ENCODE data around the gene HOXC13. TPM values are rescaled to one million over a fixed set of nuclear protein-coding genes. Genes with fewer than 3 reads are reported as not detected.

HOXC13 gene
- total and polyA plus RNA-seq, 2 donors (not counting 1 experiment from before 2014, with no cell fraction given), result not detected

DNA sequence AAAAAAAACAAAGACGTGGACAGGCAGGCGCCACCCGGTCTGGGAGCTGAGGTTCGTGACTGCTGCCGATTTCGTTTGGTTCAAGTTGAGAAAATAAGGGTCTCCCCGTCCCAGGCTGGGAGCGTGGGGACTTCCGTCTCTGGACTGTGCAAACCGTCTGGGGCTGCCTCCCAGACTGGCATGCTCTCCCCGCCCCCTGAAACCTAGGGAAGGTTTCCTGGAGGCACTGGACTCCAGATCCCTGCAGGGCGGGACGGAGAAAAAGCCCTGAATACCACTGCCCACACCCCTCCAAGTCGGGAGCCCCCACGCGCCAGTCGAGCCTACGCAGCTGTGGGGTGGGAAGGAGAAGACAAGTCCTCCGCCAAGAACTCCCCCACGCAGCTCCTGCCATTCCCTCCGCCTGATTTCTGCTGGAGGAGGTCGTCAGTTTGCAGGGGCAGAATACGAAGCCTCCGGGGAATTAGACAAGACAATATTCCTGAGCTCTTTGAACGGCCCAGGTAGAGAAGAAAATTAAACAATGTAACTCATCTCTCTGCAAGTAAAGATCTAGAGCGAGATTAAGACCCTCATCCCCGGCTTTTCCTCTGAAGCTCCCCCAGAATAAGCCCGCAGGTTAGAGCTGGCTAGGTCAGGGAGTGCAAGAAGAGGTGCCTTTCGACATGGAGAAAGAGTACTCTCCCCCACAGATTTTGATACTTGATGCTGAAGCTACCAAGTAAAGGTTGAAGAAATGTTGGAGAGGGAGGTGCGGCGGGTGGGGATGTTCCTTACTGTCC lies 10.4 kb upstream of the HOXC13 start:
- no peaks in the 10 kb centered on the region for H3K4me1 ChIP-seq (ENCODE audit: control insufficient read depth, extremely low read depth, insufficient read depth, low read length)
- no peak overlapping the region for H3K27ac ChIP-seq (ENCODE audit: insufficient read depth, low read length)
- no peak for DNase-seq (ENCODE audit: low read depth in 2 of 2)
- no peaks in the 10 kb centered on the region for H3K9me3 ChIP-seq (ENCODE audit: control insufficient read depth, insufficient read depth, low read depth, low read length)
- no peaks in the 10 kb centered on the region for H3K36me3 ChIP-seq (ENCODE audit: control insufficient read depth, insufficient read depth, low read length)
- no peak overlapping the region for H3K4me3 ChIP-seq (replicated peaks in 1 of 4; ENCODE audit: control extremely low read depth in 1 of 4, insufficient read depth in 1 of 4, low read depth in 3 of 4, low read length in 4 of 4)
- no peaks in the 10 kb centered on the region for H3K79me2 ChIP-seq (ENCODE audit: control insufficient read depth, insufficient read depth, low read length)
- no peaks in the 10 kb centered on the region for H4K20me1 ChIP-seq (ENCODE audit: control insufficient read depth, extremely low read depth, insufficient read depth, low read length)
- no peak overlapping the region for H2AFZ ChIP-seq (ENCODE audit: low read length)
- no peak overlapping the region for H3K4me2 ChIP-seq (ENCODE audit: extremely low read depth, insufficient read depth, low read length)
- no peak overlapping the region for H3K9ac ChIP-seq (ENCODE audit: insufficient read depth, low read length)
- peak; percentile 74 for TF ChIP-seq EZH2 (IDR thresholded peaks at IDR 0.05; ENCODE audit: low read length, missing control alignments)
- TF ChIP-seq, protein P1, sequence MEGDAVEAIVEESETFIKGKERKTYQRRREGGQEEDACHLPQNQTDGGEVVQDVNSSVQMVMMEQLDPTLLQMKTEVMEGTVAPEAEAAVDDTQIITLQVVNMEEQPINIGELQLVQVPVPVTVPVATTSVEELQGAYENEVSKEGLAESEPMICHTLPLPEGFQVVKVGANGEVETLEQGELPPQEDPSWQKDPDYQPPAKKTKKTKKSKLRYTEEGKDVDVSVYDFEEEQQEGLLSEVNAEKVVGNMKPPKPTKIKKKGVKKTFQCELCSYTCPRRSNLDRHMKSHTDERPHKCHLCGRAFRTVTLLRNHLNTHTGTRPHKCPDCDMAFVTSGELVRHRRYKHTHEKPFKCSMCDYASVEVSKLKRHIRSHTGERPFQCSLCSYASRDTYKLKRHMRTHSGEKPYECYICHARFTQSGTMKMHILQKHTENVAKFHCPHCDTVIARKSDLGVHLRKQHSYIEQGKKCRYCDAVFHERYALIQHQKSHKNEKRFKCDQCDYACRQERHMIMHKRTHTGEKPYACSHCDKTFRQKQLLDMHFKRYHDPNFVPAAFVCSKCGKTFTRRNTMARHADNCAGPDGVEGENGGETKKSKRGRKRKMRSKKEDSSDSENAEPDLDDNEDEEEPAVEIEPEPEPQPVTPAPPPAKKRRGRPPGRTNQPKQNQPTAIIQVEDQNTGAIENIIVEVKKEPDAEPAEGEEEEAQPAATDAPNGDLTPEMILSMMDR (conservative IDR thresholded peaks at IDR 0.05 in 1 of 2, IDR thresholded peaks at IDR 0.05 in 1 of 2; ENCODE audit: low read depth in 1 of 2, low read length in 2 of 2), result no peak
- peaks cover 71% of the 10 kb centered on the region for H3K27me3 ChIP-seq (ENCODE audit: control insufficient read depth, insufficient read depth, low read length)

DNA sequence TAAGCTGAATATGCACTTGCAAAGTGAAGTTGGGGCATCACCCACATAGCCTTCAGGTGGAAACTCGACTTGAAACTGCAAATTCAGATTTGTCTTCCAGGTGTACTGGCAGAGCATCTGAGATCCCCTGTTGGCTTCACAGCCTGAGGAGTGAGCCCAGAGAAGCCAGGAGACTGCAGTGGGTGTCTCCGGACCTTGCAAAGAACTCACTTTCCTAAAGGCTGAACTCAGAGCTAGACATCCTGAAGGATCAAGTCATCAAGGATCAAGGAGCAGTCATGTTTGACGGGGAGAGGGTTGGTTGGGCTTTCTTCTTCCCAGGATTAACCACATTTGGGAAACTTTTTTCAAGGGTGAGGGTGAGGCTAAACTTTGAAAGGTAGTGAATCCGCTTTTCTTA lies 9.1 kb upstream of the HOXC13 start:
- Histone ChIP-seq H4K20me1 (ENCODE audit: control insufficient read depth, extremely low read depth, insufficient read depth, low read length) (no peaks in the 10 kb centered on the region), H2AFZ (ENCODE audit: low read length) (no peak overlapping the region), H3K27ac (ENCODE audit: insufficient read depth, low read length) (no peak overlapping the region), H3K4me3 (replicated peaks in 1 of 4; ENCODE audit: control extremely low read depth in 1 of 4, insufficient read depth in 1 of 4, low read depth in 3 of 4, low read length in 4 of 4) (no peak overlapping the region), H3K79me2 (ENCODE audit: control insufficient read depth, insufficient read depth, low read length) (no peaks in the 10 kb centered on the region), H3K36me3 (ENCODE audit: control insufficient read depth, insufficient read depth, low read length) (no peaks in the 10 kb centered on the region), H3K4me1 (ENCODE audit: control insufficient read depth, extremely low read depth, insufficient read depth, low read length) (no peaks in the 10 kb centered on the region), H3K27me3 (ENCODE audit: control insufficient read depth, insufficient read depth, low read length) (peaks cover 77% of the 10 kb centered on the region), H3K9ac (ENCODE audit: insufficient read depth, low read length) (no peak overlapping the region), H3K4me2 (ENCODE audit: extremely low read depth, insufficient read depth, low read length) (no peak overlapping the region), H3K9me3 (ENCODE audit: control insufficient read depth, insufficient read depth, low read depth, low read length) (no peaks in the 10 kb centered on the region)
- DNase-seq (ENCODE audit: low read depth in 2 of 2), result no peak
- no peak for TF ChIP-seq EZH2 (IDR thresholded peaks at IDR 0.05; ENCODE audit: low read length, missing control alignments)
- TF ChIP-seq, protein P1 (conservative IDR thresholded peaks at IDR 0.05 in 1 of 2, IDR thresholded peaks at IDR 0.05 in 1 of 2; ENCODE audit: low read depth in 1 of 2, low read length in 2 of 2), result no peak

DNA sequence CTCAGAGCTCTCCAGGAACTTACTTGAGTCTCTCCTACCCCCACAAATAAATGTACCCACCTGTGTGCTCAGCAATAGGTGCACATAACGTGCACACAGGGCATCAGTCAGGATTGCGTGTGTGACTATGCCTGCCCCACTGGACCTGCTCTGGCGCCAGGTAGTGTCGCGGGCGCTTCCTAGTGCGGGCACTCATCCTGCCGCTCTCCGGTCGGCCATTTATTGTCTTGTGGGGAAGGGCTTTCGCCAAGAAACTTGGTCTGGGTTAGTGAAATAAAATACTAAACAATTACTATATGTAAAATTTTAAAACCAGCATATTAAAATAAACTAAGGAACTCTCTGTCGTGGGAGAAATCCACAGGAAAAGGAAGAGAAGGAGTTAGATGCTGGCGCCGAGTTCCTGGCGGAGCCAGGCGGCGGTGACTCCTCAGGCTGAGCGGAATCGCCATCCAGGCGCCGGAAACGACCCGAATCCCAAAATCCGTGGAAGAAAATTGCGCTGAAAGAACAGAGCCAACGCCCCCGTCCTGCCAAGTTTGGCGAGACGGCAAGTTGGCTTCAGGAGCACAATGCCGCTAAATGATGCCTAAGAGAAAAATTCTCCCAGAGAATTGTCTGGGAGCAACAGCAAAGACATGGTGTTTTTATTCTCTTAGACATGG lies 7.9 kb upstream of the HOXC13 start:
- peaks cover 83% of the 10 kb centered on the region for H3K27me3 ChIP-seq (ENCODE audit: control insufficient read depth, insufficient read depth, low read length)
- H3K9me3 ChIP-seq (ENCODE audit: control insufficient read depth, insufficient read depth, low read depth, low read length), result no peaks in the 10 kb centered on the region
- no peaks in the 10 kb centered on the region for H3K36me3 ChIP-seq (ENCODE audit: control insufficient read depth, insufficient read depth, low read length)
- H4K20me1 ChIP-seq (ENCODE audit: control insufficient read depth, extremely low read depth, insufficient read depth, low read length), result no peaks in the 10 kb centered on the region
- TF ChIP-seq EZH2 (IDR thresholded peaks at IDR 0.05; ENCODE audit: low read length, missing control alignments), result peak; percentile 87
- TF ChIP-seq, protein P1 (conservative IDR thresholded peaks at IDR 0.05 in 1 of 2, IDR thresholded peaks at IDR 0.05 in 1 of 2; ENCODE audit: low read depth in 1 of 2, low read length in 2 of 2), result no peak
- no peaks in the 10 kb centered on the region for H3K4me1 ChIP-seq (ENCODE audit: control insufficient read depth, extremely low read depth, insufficient read depth, low read length)
- H3K79me2 ChIP-seq (ENCODE audit: control insufficient read depth, insufficient read depth, low read length), result no peaks in the 10 kb centered on the region
- no peak overlapping the region for H3K27ac ChIP-seq (ENCODE audit: insufficient read depth, low read length)
- no peak overlapping the region for H3K4me2 ChIP-seq (ENCODE audit: extremely low read depth, insufficient read depth, low read length)
- no peak for DNase-seq (ENCODE audit: low read depth in 2 of 2)
- H3K9ac ChIP-seq (ENCODE audit: insufficient read depth, low read length), result no peak overlapping the region
- no peak overlapping the region for H3K4me3 ChIP-seq (replicated peaks in 1 of 4; ENCODE audit: control extremely low read depth in 1 of 4, insufficient read depth in 1 of 4, low read depth in 3 of 4, low read length in 4 of 4)
- no peak overlapping the region for H2AFZ ChIP-seq (ENCODE audit: low read length)

Data from fibroblast of lung (primary cell).